HG03469 (cell line): ENCODE results near the gene BRD1.
"Not testable (repeated sequence)": the region's sequence is repeated elsewhere in the genome, so short reads cannot be mapped to it uniquely, and the experiment has no call there.

Experiments
- ATAC-seq: cut with Tn5 transposase; IDR thresholded peaks from one replicate; pipeline ENCODE4 v1.9.1; 2021; ENCODE audit warnings: mild to moderate bottlenecking, moderate library complexity, moderate number of reproducible peaks; ENCODE audit not compliant: unreplicated experiment

Gene BRD1

GRCh38 chr22:49827271-49827852, 311 bp downstream of the BRD1 start:
- no peak for ATAC-seq

- no peak for ATAC-seq
Observed at GRCh38 chr22:49826603-49827270, 936 bp downstream of the BRD1 start.

- ATAC-seq, result no peak
Observed at GRCh38 chr22:49825944-49826602, 1.6 kb downstream of the BRD1 start.

GRCh38 chr22:49825436-49825835, 2.2 kb downstream of the BRD1 start:
- ATAC-seq, result no peak

- ATAC-seq, result no peak
Observed at GRCh38 chr22:49824936-49825335, 2.7 kb downstream of the BRD1 start.

- ATAC-seq, result no peak
Observed at GRCh38 chr22:49824185-49824925, 3.3 kb downstream of the BRD1 start.

- no peak for ATAC-seq
Observed at GRCh38 chr22:49823289-49824045, 4.2 kb downstream of the BRD1 start.

GRCh38 chr22:49821741-49822140, 5.9 kb downstream of the BRD1 start:
- not testable (repeated sequence) for ATAC-seq

- no peak for ATAC-seq
Observed at GRCh38 chr22:49820984-49821383, 6.7 kb downstream of the BRD1 start.

- no peak for ATAC-seq
Observed at GRCh38 chr22:49817359-49817758, 10.3 kb downstream of the BRD1 start.

GRCh38 chr22:49815641-49816091, 12.0 kb downstream of the BRD1 start:
- ATAC-seq, result no peak

- no peak for ATAC-seq
Observed at GRCh38 chr22:49814856-49815255, 12.8 kb downstream of the BRD1 start.

GRCh38 chr22:49814164-49814686, 13.4 kb downstream of the BRD1 start:
- no peak for ATAC-seq

GRCh38 chr22:49812838-49813237, 14.8 kb downstream of the BRD1 start:
- no peak for ATAC-seq

- ATAC-seq, result no peak
Observed at GRCh38 chr22:49811020-49811791, 16.5 kb downstream of the BRD1 start.

GRCh38 chr22:49810363-49811019, 17.2 kb downstream of the BRD1 start:
- ATAC-seq, result no peak

- no peak for ATAC-seq
Observed at GRCh38 chr22:49807780-49808708, 19.6 kb downstream of the BRD1 start.

- no peak for ATAC-seq
Observed at GRCh38 chr22:49807129-49807528, 20.5 kb downstream of the BRD1 start.
